ENCODE data around the gene RAD51B.

RAD51B gene

DNA sequence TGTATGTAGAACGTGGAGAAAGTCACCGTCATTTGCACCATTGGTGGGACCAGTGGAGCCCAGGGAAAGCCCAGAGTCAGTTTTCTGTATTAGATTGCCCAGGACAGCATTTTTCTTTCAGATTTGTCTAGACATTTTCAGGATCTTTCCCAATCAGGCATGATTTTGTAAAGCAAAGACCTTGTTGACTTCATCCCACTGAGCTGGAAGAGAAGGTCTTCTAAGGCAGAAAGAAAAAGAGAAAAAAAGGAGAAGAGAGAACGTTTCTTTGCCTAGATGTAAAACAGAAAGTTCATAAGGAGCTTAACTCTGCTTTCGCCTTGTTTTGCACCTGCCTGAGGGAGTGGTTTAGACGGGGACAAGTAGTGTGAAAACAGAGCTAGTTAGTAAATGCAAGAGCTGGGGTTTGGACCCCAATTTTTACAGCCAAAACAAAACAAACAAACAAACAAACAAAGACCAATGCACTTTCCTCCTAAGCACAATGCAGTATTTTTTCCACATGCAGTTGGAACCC lies 700.1 kb downstream of the RAD51B start:
- TF ChIP-seq, protein P1, sequence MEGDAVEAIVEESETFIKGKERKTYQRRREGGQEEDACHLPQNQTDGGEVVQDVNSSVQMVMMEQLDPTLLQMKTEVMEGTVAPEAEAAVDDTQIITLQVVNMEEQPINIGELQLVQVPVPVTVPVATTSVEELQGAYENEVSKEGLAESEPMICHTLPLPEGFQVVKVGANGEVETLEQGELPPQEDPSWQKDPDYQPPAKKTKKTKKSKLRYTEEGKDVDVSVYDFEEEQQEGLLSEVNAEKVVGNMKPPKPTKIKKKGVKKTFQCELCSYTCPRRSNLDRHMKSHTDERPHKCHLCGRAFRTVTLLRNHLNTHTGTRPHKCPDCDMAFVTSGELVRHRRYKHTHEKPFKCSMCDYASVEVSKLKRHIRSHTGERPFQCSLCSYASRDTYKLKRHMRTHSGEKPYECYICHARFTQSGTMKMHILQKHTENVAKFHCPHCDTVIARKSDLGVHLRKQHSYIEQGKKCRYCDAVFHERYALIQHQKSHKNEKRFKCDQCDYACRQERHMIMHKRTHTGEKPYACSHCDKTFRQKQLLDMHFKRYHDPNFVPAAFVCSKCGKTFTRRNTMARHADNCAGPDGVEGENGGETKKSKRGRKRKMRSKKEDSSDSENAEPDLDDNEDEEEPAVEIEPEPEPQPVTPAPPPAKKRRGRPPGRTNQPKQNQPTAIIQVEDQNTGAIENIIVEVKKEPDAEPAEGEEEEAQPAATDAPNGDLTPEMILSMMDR (IDR thresholded peaks at IDR 0.05) = no peak

DNA sequence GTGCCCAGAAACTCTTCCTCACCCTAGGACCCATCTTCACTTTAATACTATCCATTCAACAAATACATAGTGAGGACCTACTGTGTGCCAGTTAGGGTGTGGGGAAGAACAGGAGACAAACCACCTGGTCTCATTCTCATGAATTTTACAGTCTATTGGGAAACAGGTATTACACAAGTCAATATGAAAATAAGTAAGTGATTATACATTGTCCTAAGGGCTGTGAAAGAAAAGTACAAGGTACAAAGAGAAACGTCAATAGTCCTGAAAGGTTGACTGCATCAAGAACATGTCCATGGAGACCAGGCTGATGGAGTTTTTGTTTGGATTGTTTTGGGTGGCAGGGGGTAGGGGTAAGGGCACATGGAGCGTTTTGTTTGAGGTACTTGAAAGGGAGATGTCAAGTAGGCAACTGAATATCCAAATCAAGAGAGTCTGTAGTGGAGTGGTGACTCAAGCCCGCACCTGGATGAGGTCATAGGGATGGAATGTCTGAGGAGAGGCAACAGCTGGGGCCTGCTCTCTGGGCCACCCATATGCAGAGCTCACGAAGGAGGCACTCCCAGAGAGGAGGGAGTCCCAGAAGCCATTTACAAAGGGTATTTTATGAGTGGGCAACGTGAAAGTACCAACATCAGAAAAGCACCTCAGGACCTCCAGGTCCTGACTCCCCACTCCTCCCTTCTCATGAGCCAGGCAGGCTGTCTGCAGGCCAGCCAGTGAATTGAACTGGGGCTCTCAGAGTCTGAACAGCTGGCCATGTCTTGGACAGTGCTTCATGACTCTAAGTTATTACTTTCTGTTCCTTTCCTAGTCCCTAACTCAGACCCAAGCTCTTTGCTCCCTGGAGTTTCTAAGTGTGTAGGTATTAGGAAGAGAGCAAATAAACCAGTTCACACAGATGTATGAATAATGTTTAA lies 701.3 kb downstream of the RAD51B start:
- TF ChIP-seq, protein P1 (IDR thresholded peaks at IDR 0.05) = no peak

DNA sequence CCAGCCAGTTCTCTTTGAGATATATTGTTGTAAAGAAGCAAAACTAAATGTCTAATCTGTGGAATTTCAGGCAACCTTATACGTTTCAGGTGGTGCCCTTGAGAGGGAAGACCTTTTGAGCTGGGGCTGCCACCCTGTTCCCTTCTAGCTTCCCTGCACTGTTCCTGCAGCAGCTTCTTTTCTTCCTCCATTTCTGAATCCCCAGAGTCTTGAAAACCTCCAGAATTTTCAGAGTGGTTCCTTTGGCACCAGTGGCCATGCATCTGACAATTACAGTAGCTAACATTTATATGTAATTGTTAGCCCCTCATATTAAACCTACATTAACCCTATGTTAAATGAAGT lies 702.0 kb downstream of the RAD51B start:
- TF ChIP-seq, protein P1 (IDR thresholded peaks at IDR 0.05) = no peak

DNA sequence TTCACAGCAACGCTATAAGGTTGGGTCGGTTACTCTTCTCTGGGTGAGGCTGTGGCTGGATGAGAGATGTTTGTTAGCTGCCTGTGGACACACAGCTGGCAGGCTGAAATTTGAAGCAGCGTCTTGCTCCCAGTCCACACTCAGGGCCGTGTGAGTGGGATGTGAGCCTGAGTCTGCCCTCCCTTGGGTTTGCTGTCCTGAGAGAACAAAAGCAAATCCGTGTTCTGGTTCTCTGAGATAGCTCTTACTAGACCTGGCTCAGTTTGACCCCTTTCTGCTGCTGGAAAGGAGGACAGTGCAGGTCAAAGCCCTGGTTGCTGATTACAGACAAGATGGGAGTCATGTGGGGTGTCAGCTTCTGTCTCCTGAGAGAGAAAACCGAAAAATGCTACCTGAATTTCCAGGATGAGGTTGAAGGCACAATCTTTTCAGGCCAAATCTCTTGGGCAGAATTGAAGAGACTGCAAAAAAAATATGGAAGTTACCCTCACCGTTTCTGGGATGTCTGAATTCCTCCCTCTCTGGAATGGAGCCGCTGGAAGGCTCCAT lies 702.5 kb downstream of the RAD51B start:
- TF ChIP-seq, protein P1 (IDR thresholded peaks at IDR 0.05) = no peak

DNA sequence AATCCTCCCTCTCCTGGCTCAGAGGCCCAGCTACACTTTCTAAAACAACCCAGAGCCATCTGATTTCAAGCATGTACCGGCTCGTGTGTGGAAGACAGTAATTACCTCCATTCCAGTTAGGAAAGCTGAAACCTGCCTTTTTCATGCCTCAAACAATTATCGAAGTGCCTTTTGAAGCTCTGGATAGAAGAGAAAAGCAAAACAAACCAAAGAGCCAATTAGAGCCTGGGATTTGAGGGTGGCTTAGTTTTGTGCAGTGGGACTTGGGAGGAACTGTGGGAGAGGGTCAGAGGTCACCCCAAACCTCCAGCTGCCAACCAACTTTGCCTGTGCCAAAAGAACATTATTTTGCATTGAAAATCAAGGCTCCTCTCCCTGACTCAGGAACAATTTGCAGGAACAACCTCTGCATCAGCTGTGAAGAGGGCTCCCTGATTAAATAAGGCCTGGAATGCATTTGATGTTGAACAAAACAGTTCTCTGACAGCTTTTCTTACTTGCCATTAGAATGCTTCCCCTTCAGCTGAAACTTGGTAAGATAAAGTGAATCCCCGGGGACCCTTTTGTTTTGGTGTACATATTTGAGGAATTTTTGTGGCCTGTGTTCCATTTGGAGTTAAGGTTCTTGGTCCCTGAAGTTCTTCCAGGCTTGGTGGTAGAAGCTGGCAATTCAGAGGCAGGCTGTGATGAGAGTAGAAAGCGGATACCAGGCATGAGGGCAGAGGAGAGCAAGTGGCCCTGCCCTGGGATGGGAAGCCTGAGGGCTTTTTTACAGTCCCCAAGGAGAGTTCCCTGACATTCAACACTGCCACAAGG lies 703.1 kb downstream of the RAD51B start:
- TF ChIP-seq, protein P1 (IDR thresholded peaks at IDR 0.05) = no peak

DNA sequence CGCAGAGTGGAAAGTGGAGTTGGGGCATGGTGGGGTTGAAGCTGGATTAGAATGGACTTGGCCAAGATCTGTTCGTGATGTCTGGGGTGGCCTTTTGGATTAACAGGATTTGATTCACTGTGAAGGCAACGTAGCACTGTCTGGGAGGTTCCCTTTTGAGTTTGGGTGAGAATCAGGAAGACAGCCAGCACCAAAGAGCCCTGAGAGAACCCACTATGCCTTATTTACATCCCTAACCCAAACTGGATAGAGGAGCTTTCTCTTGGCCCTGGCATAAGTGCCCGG lies 703.7 kb downstream of the RAD51B start:
- TF ChIP-seq, protein P1 (IDR thresholded peaks at IDR 0.05) = no peak

DNA sequence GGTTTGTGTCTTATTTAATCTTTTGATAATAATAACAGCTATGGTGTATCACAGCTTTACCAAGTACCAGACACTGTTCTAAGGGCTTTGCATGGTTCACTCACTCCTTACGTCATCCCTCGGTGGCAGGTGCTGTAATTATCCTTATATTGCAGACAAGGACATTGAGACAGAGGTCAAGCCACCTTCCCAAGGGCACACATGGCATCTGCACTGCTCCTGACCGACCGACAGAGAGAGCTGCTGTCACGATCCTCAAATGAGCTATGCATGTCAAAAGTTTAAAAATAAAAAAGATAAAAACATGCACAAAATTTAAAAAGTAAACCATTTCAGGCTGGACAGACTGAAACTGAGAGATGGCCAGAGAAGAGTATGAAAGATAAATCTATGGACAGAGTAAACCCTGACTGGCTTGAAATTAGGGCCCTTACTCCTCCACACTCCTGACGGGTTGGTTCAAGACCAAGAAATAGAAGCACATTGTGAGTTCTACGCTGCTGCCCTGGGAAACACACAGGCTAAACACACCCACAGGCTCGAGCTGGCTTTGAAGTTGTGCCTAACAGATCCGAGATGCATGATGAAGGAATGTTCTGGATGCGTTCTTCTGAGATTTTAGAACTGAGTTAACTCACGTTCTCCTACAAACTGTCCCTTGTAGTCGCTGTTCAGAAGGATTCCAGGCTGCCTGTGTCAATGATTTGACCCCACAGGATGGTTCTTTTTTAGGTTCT lies 704.6 kb downstream of the RAD51B start:
- TF ChIP-seq, protein P1 (IDR thresholded peaks at IDR 0.05) = no peak
